Right lobe of liver (tissue), 6 donors: Measurements from ENCODE around the gene INSYN1. TPM values are rescaled to one million over a fixed set of nuclear protein-coding genes. Genes with fewer than 3 reads are reported as not detected.
"Not testable (repeated sequence)": the region's sequence is repeated elsewhere in the genome, so short reads cannot be mapped to it uniquely, and the experiment has no call there.

Experiments
- ATAC-seq, 4 donors: fragments of 200-7000 bp; cut with Tn5 transposase; one replicate each; pipeline ENCODE4 v1.9.1; 2020; ENCODE audit warnings: mild to moderate bottlenecking in 4 of 4, moderate library complexity in 4 of 4
- DNase-seq, 3 donors: peaks; one replicate each; pipeline ENCODE4 v3.0.0-alpha.2; 2020
- H3K27ac ChIP-seq, 3 donors: fragments of 200-600 bp; one replicate each; pipeline ENCODE4 v1.8.0; 2022
- H3K27me3 ChIP-seq, 2 donors: fragments of 200-600 bp; one replicate each; pipeline ENCODE4 v1.8.0; 2022
- H3K36me3 ChIP-seq, 4 donors: fragments of 200-600 bp; sonication (generic) in 1 of 4; one replicate each; pipeline versions ENCODE4 v1.5.1 to v1.8.0; 2017 to 2022; ENCODE audit warnings: control low read depth in 1 of 4
- H3K4me1 ChIP-seq, 4 donors: fragments of 200-600 bp; sonication (generic) in 1 of 4; one replicate each; pipeline versions ENCODE4 v1.5.1 to v1.8.0; 2017 to 2022; ENCODE audit warnings: control low read depth in 1 of 4
- H3K4me3 ChIP-seq, 3 donors: fragments of 200-600 bp; one replicate each; pipeline ENCODE4 v1.8.0; 2022
- H3K9me3 ChIP-seq, 4 donors: fragments of 200-600 bp; sonication (generic) in 1 of 4; one replicate each; pipeline versions ENCODE4 v1.5.1 to v1.8.0; 2017 to 2022; ENCODE audit warnings: control low read depth in 1 of 4
- CTCF ChIP-seq, 4 donors: fragments of 200-600 bp in 3 of 4; fragments of 450-650 bp in 1 of 4; IDR thresholded peaks; one replicate each; pipeline versions ENCODE4 v1.5.1 to v1.8.0; 2016 to 2022; ENCODE audit warnings: antibody characterized with exemption in 4 of 4, mild to moderate bottlenecking in 2 of 4
- POLR2A ChIP-seq: fragments of 450-650 bp; IDR thresholded peaks from one replicate; pipeline ENCODE4 v1.6.1; 2017; ENCODE audit warnings: antibody characterized with exemption, mild to moderate bottlenecking
- WGBS: methylation state at CpG from one replicate; pipeline ENCODE4 v1.1.6; 2018; ENCODE audit warnings: low coverage, low lambda C conversion rate; ENCODE audit not compliant: insufficient coverage; ENCODE audit errors: missing lambda C conversion rate; 5-methylcytosine and 5-hydroxymethylcytosine counted together
- intact Hi-C, 2 donors: fragments of 100-400 bp; cut with DNase I; formaldehyde crosslinking; loops; one replicate each; pipeline versions ENCODE4 v1.11.2 to v1.14.1; 2022
- total RNA-seq, 6 experiments: library from RNA; depleted of rRNA in 2 of 6; stranded (reverse); fragments of >200 nt in 2 of 6; fragmentation: NEBNext Ultra II Directional in 3 of 6; extraction: Animal tissue kit (Norgen Biotek cat#: 25700) in 3 of 6; gene quantifications; one replicate each; pipeline versions ENCODE4 v1.1.0 to v1.2.4, GENCODE V29; 2016 to 2023
- donor health status: DM: no; HTN: yes; CAD: no.
- donor health status: DM: no; HTN: no; CAD: no.
- donor health status: DM: no; HTN: no; CAD: no.
- donor health status: DM: no; HTN: yes; CAD: no.
- donor health status: DM: no; HTN: yes; CAD: no.

The INSYN1 gene
- total RNA-seq, 6 experiments from 2014 or later, result 0.25 to 0.68 (median 0.32) TPM

DNA sequence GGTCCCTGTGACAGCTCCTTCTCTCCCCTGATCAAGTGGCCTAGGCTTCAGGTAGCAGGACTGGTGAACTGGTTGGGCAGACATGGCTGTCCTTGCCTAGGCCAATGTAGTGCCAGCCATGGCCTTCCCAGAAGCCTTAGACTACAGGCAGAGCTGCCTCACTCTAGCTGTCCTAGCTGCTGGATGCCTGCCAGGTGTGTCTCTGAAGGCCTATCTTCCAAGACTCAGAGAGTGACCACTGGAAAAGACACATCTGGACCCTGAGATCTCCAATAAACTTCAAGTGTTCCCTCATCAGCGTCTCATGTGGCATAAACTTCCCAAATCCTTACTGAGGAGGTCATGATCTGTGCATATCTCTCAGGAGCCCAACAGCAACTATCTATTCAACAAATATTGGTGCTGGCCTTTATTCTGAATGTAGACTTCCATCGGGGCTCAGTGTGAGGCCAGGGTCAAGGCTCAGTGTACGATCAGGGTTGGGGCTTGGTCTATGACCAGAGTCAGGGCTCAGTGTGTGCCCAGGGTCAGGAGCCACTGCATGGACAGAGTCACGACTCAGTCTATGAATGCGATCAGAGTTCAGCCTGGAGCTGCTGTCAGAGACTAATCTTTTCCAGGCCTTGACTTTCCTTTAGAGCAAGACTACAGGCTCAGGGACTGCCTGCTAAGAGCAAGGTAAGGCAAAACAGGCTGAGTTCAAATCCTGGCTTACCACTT is 36.5 kb upstream of the INSYN1 start:
- H3K36me3 ChIP-seq, result no peaks in the 10 kb centered on the region
- no peak overlapping the region for H3K27ac ChIP-seq
- H3K27me3 ChIP-seq, result no peaks in the 10 kb centered on the region
- intact Hi-C loops, result no loop called here
- H3K9me3 ChIP-seq, result no peaks in the 10 kb centered on the region
- no peaks in the 10 kb centered on the region for H3K4me1 ChIP-seq
- TF ChIP-seq POLR2A (no peak), CTCF (IDR thresholded peaks at IDR 0.05) (no peak)
- DNase-seq (no peak), ATAC-seq (no peak)
- no CpG with 5 or more reads among the region's 5 CpGs for WGBS
- H3K4me3 ChIP-seq, result no peak overlapping the region

- Histone ChIP-seq H3K4me1 (no peaks in the 10 kb centered on the region), H3K36me3 (no peaks in the 10 kb centered on the region), H3K27ac (no peak overlapping the region), H3K27me3 (no peaks in the 10 kb centered on the region), H3K9me3 (no peaks in the 10 kb centered on the region), H3K4me3 (no peak overlapping the region)
- no peak for DNase-seq
- ATAC-seq, result no peak
- intact Hi-C loops, result no loop called here
- WGBS, result no CpG with 5 or more reads among the region's 1 CpG
- TF ChIP-seq CTCF (IDR thresholded peaks at IDR 0.05) (no peak), POLR2A (no peak)
Observed at GRCh38 chr15:73787621-73788020, 34.5 kb upstream of the INSYN1 start.

- intact Hi-C loops, result no loop called here
- no peak for ATAC-seq
Observed at GRCh38 chr15:73786538-73786937, 33.4 kb upstream of the INSYN1 start.

GRCh38 chr15:73785256-73786014 is 32.3 kb upstream of the INSYN1 start:
- H3K9me3 ChIP-seq, H3K4me1 ChIP-seq, H3K36me3 ChIP-seq, ATAC-seq, H3K27ac ChIP-seq, H3K4me3 ChIP-seq, DNase-seq, H3K27me3 ChIP-seq, intact Hi-C loops: not testable (repeated sequence)
- 65% methylated on average over 9 of the region's 12 CpGs for WGBS

More at GRCh38 chr15:73786538-73786937, 33.4 kb upstream of the INSYN1 start:
- no peaks in the 10 kb centered on the region for H3K4me1 ChIP-seq
- no peak for DNase-seq
- TF ChIP-seq POLR2A (no peak), CTCF (IDR thresholded peaks at IDR 0.05) (no peak)
- H3K27me3 ChIP-seq, result no peaks in the 10 kb centered on the region
- H3K36me3 ChIP-seq, result no peaks in the 10 kb centered on the region
- WGBS, result no CpG with 5 or more reads among the region's 6 CpGs
- H3K27ac ChIP-seq, result no peak overlapping the region
- no peaks in the 10 kb centered on the region for H3K9me3 ChIP-seq
- H3K4me3 ChIP-seq, result no peak overlapping the region

DNA sequence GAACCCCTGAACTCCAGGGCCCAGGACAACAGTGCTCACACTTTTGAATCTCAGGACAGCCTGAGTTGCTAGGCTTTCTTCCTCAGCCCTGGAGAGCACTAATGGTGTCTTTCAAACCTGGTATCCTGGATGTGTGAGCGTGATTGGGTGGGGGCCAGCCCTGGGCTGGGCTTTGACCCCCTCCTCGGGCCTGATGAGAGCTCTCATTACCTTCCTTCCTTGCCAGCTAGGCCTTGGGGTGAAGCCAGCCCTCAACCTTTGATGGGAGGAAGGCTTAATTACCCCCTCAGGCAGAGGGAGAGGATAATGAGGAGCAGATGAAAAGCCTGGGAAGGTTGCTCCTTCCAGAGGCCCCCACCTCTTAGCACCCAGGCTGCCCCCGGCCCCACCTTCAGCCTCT is 31.1 kb upstream of the INSYN1 start:
- WGBS, result 82% methylated on average over 2 of the region's 3 CpGs

More for the DNA sequence above, 31.1 kb upstream of the INSYN1 start:
- Histone ChIP-seq H3K4me1 (no peaks in the 10 kb centered on the region), H3K9me3 (no peaks in the 10 kb centered on the region), H3K27me3 (no peaks in the 10 kb centered on the region), H3K27ac (no peak overlapping the region), H3K36me3 (no peaks in the 10 kb centered on the region), H3K4me3 (no peak overlapping the region)
- ATAC-seq (no peak), DNase-seq (no peak)
- intact Hi-C loops, result no loop called here
- TF ChIP-seq POLR2A (no peak), CTCF (IDR thresholded peaks at IDR 0.05) (no peak)
